ENCODE measurements around the gene TMPRSS3.
A peak's percentile ranks its signal among the peaks of the same experiment; 100 is the strongest.

The TMPRSS3 gene

DNA sequence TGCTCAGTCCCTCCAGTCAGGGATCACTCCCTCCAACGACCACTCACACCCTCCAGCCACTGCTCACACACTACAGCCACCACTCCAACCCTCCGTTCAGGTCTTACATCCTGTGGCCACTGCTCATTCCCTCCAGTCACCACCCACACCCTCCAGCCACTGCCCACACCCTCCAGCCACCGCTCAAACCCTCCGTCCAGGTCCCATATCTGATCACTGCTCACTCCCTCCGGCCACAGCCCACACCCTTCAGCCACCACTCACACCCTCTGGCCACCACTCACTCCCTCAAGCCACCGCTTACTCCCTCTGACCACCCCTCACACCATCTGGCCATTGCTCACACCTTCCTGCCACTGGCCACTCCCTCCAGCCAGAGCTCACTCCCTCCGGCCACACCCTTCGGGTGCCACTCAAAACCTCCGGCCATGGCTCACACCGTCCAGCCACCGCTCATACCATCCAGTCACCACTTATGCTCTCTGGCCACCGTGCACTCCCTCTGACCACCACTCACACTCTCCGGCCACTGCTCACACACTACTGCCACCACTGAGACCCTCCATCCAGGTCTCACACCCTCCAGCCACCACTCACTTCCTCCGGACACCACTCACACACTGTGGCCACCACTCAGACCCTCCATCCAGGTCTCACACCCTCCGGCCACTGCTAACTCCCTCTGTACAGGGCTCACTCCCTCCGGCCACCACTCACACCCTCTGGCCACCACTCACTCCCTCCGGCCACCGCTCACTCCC is 24.8 kb downstream of the TMPRSS3 start:
- Mint-ChIP-seq H3K4me1 (ENCODE audit: low read depth) (peaks cover 53% of the 10 kb centered on the region), H3K36me3 (ENCODE audit: low read depth) (peaks cover 3% of the 10 kb centered on the region), H3K9me3 (no peaks in the 10 kb centered on the region), H3K27ac (peak overlapping the region; percentile 14), H3K4me3 (no peak overlapping the region), H3K27me3 (no peaks in the 10 kb centered on the region)
- no peak for DNase-seq

DNA sequence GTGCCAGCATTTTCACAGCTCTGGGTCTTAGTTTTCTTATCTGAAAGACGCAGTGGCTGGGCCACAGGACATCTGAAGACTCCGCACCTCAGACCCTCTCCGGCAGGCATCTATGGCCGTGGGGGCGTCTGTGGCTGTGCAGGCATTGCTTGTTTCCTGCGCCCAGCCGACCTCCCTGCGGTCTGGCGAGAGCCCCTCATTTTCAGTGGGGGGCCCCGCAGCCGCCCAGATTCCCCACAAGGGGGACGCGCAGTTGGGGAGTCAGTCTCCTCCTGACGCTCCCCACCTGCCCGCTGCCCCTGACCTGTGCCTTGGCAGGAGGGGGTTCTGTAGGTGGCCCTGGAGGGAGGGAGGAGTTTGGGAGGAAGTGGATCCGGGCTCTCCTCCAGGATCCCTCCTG is 26.0 kb downstream of the TMPRSS3 start:
- H3K4me3 Mint-ChIP-seq: no peak overlapping the region
- no peaks in the 10 kb centered on the region for H3K27me3 Mint-ChIP-seq
- DNase-seq: no peak
- no peak overlapping the region for H3K27ac Mint-ChIP-seq
- peaks cover 42% of the 10 kb centered on the region for H3K4me1 Mint-ChIP-seq (ENCODE audit: low read depth)
- no peaks in the 10 kb centered on the region for H3K9me3 Mint-ChIP-seq
- peaks cover 3% of the 10 kb centered on the region for H3K36me3 Mint-ChIP-seq (ENCODE audit: low read depth)

DNA sequence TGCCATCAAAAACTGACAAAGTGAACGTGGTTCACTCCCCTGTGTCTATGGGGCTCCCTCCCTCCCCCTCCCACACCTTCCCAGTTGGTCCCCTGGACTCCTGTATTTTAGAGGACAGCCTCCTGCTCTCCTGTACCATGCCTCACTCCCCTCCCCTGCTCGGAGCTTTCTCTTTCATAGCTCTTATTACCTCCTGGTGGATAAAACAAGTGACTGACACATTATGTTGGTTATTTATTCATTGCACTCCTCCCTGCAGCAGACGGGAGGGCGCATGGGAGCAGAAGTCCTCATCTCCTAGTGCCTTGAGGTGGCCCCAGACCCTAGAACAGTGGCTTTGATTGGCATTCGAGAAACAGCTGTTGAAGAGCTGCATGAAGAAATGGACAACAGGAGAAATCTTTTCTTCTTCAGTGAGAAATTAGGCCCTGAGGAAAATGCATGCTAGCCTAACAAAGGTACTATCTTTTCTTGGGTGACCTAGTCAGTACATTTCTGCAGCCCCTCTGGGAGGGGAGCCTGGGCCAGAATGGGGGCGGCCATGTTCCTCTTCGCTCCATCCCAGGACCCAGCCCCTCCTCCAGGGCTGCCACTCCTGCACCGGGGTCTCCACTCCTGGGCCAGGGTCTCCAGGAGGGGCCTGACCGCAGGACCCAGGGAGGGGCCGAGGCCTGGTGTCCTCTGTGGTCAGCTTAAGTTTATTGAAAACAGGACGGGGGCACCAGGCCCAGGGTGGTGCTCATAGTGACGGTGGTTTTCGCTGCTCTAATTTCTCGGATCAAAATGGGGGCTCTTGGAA is 28.3 kb downstream of the TMPRSS3 start:
- no peak for DNase-seq
- peaks cover 28% of the 10 kb centered on the region for H3K4me1 Mint-ChIP-seq (ENCODE audit: low read depth)
- H3K27ac Mint-ChIP-seq: no peak overlapping the region
- no peak overlapping the region for H3K4me3 Mint-ChIP-seq
- no peaks in the 10 kb centered on the region for H3K27me3 Mint-ChIP-seq
- H3K9me3 Mint-ChIP-seq: no peaks in the 10 kb centered on the region
- no peaks in the 10 kb centered on the region for H3K36me3 Mint-ChIP-seq (ENCODE audit: low read depth)

DNA sequence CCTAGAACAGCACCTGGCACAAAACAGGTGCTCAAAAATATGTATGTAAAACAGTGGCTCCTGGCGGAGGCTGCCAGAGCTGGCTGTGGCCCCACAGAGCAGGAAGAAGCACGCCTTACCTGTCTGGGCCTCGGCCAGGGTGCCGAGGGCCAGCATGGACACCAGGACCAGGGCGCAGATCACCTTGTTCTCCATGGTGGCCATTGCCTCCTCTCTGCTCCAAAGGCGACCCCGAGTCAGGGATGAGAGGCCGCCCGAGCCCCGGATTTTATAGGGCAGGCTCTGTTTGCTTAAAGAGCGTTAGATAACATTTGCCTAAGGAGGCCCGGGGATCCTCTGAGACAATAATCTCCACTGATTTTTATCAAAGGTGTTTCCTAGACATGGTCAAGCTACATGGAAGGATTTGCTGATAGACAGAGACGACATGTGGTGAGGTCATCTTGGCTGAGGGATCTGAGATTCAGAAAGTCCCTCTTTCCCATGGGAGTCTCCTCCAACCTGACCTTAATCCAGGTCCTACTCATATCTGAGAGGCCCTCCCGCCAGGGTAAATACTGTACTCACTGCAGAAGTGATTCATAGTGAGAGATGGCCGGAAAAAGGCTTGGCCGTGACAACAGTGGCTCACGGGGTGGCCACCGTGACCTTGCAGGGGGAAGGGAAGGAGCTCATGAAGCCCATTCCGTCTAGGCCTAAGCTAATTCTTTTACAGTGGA is 29.4 kb downstream of the TMPRSS3 start, which contains the start of gene TFF1:
Gene TFF1, minus strand, starts transcription at position 244 of the 719 bp plus-strand sequence. Its CDS starts 40 bp downstream, at position 204.
- DNase-seq: no peak

DNA sequence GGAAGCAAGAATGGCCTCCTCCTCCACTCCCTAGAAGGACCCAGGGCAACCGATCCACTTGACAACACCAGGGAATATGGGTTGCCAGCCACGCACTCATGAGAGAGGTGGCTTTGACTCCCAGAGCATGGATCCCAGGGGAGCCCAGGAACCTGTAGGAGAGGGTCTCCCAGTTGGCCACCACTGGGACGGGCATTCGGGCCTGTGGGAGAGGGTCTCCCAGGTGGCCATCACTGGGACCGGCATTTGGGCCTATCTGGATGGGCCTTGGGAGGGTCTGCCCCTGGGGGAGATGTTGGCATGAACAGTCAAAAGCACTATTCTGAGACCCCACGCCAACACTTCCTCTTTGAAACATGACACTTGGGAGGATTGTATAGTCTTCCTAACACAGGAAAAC is 30.1 kb downstream of the TMPRSS3 start:
- H3K27me3 Mint-ChIP-seq: no peaks in the 10 kb centered on the region
- no peaks in the 10 kb centered on the region for H3K9me3 Mint-ChIP-seq
- H3K36me3 Mint-ChIP-seq (ENCODE audit: low read depth): no peaks in the 10 kb centered on the region
- no peak overlapping the region for H3K27ac Mint-ChIP-seq
- no peak overlapping the region for H3K4me3 Mint-ChIP-seq
- H3K4me1 Mint-ChIP-seq (ENCODE audit: low read depth): peaks cover 16% of the 10 kb centered on the region
- no peak for DNase-seq

More for the DNA sequence above, 29.4 kb downstream of the TMPRSS3 start, which contains the start of gene TFF1:
- Mint-ChIP-seq H3K9me3 (no peaks in the 10 kb centered on the region), H3K27ac (no peak within 1 kb of the TSS), H3K4me3 (no peak within 1 kb of the TSS), H3K27me3 (no peaks in the 10 kb centered on the region), H3K4me1 (ENCODE audit: low read depth) (peaks cover 19% of the 10 kb centered on the region), H3K36me3 (ENCODE audit: low read depth) (no peaks in the 10 kb centered on the region)

DNA sequence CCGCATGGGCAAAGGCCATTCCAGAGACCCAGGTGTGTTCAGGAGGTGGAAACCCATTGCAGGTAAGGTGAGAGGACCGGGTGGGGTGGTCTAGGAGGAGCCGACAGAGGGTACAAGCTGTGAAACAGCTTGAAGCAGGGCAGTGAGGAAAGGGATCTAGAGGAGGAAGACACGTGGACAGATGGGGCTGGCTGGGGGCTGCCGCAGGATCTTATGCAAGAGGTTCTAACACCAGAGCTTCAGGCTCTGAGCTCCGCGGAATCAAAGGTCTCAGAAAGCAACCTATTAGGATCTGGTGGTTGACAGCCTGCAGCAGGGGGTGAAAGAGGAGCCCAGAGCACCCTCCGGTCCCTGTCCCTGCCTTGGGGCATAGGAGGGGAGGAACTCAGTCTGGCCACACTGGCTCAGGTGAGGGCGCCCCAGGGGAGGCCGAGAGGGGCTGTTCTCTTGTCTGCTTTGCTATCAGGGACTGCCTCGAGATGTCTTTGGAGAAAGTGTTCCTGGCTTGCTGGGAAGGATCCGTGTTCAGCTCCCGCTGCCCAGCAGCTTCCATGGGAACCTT is 31.5 kb downstream of the TMPRSS3 start:
- Mint-ChIP-seq H3K27me3 (no peaks in the 10 kb centered on the region), H3K4me3 (no peak overlapping the region), H3K4me1 (ENCODE audit: low read depth) (peaks cover 16% of the 10 kb centered on the region), H3K36me3 (ENCODE audit: low read depth) (no peaks in the 10 kb centered on the region), H3K9me3 (no peaks in the 10 kb centered on the region), H3K27ac (no peak overlapping the region)
- no peak for DNase-seq

DNA sequence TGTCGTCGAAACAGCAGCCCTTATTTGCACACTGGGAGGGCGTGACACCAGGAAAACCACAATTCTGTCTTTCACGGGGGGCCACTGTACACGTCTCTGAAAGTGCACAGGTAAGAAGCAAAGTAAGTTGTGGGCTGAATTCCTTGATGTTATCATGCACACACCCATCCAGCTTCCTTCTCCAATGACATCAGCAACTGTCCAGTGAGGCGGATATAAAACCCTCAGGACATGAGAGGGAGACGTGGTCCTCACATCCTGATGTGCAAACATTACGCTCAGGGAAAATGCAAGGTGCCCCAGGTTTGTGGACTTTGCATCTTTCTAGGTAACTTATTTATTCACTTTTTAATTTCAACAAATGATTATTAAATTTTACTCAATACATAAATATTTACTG is 32.5 kb downstream of the TMPRSS3 start:
- Mint-ChIP-seq H3K9me3 (no peaks in the 10 kb centered on the region), H3K27ac (no peak overlapping the region), H3K27me3 (no peaks in the 10 kb centered on the region), H3K4me1 (ENCODE audit: low read depth) (peaks cover 13% of the 10 kb centered on the region), H3K36me3 (ENCODE audit: low read depth) (no peaks in the 10 kb centered on the region), H3K4me3 (no peak overlapping the region)
- DNase-seq: no peak

DNA sequence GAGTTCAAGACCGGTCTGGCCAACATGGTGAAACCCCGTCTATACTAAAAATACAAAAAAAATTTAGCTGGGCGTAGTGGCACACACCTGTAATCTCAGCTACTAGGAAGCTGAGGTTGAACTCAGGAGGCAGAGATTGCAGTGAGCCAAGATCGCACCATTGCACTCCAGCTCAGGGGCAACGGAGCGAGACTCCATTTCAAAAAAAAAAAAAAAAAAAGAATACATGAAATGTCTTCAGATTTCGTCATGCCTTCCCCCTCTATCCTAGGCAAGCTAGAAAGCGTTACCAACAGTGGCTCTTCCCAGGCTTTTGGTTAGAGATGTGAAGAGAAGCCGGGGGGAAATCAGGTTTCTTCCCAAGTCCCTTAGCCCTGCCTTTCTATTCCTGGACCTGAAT is 33.2 kb downstream of the TMPRSS3 start:
- no peak overlapping the region for H3K4me3 Mint-ChIP-seq

DNA sequence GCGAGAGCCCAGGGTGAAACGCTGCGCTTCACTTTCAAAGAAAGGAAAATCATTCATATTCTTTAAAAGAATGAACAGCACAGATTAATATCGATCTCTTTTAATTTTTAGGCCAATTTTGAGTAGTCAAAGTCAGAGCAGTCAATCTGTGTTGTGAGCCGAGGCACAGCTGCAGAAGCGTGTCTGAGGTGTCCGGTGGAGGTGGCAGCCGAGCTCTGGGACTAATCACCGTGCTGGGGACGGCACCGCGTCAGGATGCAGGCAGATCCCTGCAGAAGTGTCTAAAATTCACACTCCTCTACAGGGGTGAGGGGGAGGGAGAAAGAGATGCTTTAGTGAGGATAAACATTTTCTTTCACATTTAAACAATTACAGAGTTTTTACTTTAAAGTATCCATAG is 33.7 kb downstream of the TMPRSS3 start:
- Mint-ChIP-seq H3K9me3 (no peaks in the 10 kb centered on the region), H3K36me3 (ENCODE audit: low read depth) (no peaks in the 10 kb centered on the region), H3K4me3 (no peak overlapping the region), H3K27me3 (no peaks in the 10 kb centered on the region), H3K4me1 (ENCODE audit: low read depth) (peaks cover 8% of the 10 kb centered on the region), H3K27ac (no peak overlapping the region)
- no peak for DNase-seq

More for the DNA sequence above, 33.2 kb downstream of the TMPRSS3 start:
- H3K27me3 Mint-ChIP-seq: no peaks in the 10 kb centered on the region
- peaks cover 8% of the 10 kb centered on the region for H3K4me1 Mint-ChIP-seq (ENCODE audit: low read depth)
- no peaks in the 10 kb centered on the region for H3K9me3 Mint-ChIP-seq
- no peak for DNase-seq
- no peaks in the 10 kb centered on the region for H3K36me3 Mint-ChIP-seq (ENCODE audit: low read depth)
- H3K27ac Mint-ChIP-seq: no peak overlapping the region

DNA sequence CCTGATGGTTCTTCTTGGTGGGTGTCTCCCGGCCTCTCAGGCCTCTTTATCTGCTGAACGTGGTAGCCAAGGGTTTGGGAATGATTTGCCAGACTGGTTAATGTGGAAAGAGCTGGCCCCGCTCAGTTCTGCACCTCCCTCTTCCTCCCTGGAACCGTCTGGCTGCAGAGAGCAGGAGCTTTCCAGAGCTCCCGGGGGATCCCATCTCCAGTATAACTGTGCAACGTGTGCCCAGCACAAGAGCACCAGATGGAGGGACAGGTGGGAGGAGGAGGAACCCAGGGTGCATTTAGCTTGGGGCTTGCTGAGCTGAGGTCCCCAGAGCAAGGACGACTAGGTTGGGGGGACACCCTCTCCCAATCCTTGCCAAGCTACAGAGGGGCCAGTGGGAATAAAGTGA is 34.6 kb downstream of the TMPRSS3 start:
- H3K4me1 Mint-ChIP-seq (ENCODE audit: low read depth): peaks cover 8% of the 10 kb centered on the region
- H3K9me3 Mint-ChIP-seq: no peaks in the 10 kb centered on the region
- H3K36me3 Mint-ChIP-seq (ENCODE audit: low read depth): no peaks in the 10 kb centered on the region
- no peak overlapping the region for H3K27ac Mint-ChIP-seq
- H3K4me3 Mint-ChIP-seq: no peak overlapping the region
- no peak for DNase-seq
- no peaks in the 10 kb centered on the region for H3K27me3 Mint-ChIP-seq

DNA sequence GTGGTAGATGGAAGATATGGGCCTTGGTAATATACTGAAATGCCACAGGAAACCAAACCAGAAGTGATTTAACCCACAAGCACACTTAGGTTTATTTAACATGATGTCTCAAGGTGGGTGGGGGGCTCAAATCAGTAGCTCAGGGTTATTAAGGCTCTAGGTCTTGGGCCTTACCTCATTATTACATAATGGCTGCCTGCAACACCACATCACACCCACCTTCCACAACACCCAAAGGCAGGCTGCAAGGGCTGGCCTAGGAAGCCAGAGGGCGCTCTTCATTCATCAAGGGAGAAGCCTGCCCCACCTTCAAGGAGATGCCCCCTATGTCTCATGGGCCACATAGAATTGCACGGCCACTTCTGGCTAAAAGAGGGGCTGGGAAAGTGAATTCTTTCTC is 35.5 kb downstream of the TMPRSS3 start:
- no peaks in the 10 kb centered on the region for H3K36me3 Mint-ChIP-seq (ENCODE audit: low read depth)
- no peak overlapping the region for H3K4me3 Mint-ChIP-seq
- peaks cover 5% of the 10 kb centered on the region for H3K9me3 Mint-ChIP-seq
- peaks cover 8% of the 10 kb centered on the region for H3K4me1 Mint-ChIP-seq (ENCODE audit: low read depth)
- H3K27me3 Mint-ChIP-seq: no peaks in the 10 kb centered on the region
- DNase-seq: no peak
- H3K27ac Mint-ChIP-seq: no peak overlapping the region

DNA sequence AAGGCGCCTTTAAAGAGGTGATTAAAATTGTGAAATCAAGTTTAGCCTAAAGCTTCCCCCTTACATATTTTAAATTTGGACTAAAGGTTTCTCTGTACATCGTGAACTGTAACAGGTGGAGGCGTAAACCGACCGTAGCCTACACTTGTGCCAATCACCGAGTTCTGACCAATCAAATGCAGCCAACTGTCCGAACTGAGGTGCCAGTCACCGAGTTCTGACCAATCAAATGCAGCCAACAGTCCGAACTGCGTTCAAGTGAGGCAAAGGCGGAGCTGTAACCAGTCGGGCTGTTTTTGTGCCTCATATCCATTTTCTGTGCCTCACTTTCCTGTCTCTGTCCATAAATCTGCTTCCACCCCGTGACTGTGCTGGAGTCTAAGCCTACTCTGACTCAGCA is 36.9 kb downstream of the TMPRSS3 start:
- Mint-ChIP-seq H3K36me3 (ENCODE audit: low read depth) (no peaks in the 10 kb centered on the region), H3K27ac (no peak overlapping the region), H3K4me1 (ENCODE audit: low read depth) (peaks cover 5% of the 10 kb centered on the region), H3K9me3 (peaks cover 5% of the 10 kb centered on the region), H3K4me3 (no peak overlapping the region), H3K27me3 (no peaks in the 10 kb centered on the region)
- DNase-seq: no peak

DNA sequence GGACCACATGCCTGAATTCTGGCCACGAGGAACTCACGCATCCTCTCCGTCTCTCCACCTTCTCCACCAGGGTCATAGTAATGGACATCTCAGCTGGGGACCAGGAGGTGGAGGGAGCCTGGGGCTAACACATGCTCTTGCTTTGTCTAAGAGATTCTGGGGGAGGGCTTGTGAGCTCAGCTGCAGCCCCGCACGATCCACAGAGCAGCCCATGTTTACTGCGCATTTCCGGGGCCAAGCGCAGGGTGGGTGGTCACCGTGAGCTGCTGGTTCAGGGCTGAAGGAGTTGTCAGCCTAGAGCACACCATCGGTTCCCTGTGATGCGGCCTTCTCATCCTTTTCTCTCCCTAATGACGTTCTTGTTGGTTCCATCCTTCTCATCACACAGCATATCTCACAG is 37.6 kb downstream of the TMPRSS3 start:
- H3K27ac Mint-ChIP-seq: no peak overlapping the region
- H3K4me1 Mint-ChIP-seq (ENCODE audit: low read depth): peaks cover 4% of the 10 kb centered on the region
- H3K27me3 Mint-ChIP-seq: no peaks in the 10 kb centered on the region
- DNase-seq: no peak
- no peaks in the 10 kb centered on the region for H3K36me3 Mint-ChIP-seq (ENCODE audit: low read depth)
- peaks cover 5% of the 10 kb centered on the region for H3K9me3 Mint-ChIP-seq
- no peak overlapping the region for H3K4me3 Mint-ChIP-seq

DNA sequence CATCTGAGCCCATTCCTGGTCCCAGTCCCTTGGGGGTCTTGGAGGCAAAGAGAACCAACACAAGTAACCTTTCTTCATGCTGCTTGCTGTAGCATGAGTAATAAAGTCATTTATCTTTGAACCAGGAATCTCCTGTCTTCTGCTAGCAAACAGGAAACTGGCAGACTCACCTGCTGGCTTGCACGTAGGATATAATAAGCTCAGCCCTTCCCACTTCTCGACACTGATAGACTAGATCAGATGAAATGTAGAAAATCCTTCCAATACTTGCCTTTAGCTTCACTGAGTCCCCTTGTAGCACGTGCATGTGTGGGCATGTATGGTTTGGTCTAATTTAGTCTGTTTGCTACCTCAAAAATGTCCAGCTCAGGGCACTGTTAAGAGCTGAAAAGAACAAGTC is 38.5 kb downstream of the TMPRSS3 start:
- DNase-seq: no peak
- H3K36me3 Mint-ChIP-seq (ENCODE audit: low read depth): no peaks in the 10 kb centered on the region
- no peaks in the 10 kb centered on the region for H3K4me1 Mint-ChIP-seq (ENCODE audit: low read depth)
- no peak overlapping the region for H3K27ac Mint-ChIP-seq
- H3K27me3 Mint-ChIP-seq: no peaks in the 10 kb centered on the region
- peaks cover 5% of the 10 kb centered on the region for H3K9me3 Mint-ChIP-seq
- H3K4me3 Mint-ChIP-seq: no peak overlapping the region
